ENCODE data around the gene DDX3X. TPM values are rescaled to one million over a fixed set of nuclear protein-coding genes. Genes with fewer than 3 reads are reported as not detected.
A peak's percentile ranks its signal among the peaks of the same experiment; 100 is the strongest.

The DDX3X gene
- total and polyA plus RNA-seq, 2 of the 13 experiments (the other 11 are each of a cell fraction or from before 2014, with no cell fraction given), result 53.5 to 239 TPM

DNA sequence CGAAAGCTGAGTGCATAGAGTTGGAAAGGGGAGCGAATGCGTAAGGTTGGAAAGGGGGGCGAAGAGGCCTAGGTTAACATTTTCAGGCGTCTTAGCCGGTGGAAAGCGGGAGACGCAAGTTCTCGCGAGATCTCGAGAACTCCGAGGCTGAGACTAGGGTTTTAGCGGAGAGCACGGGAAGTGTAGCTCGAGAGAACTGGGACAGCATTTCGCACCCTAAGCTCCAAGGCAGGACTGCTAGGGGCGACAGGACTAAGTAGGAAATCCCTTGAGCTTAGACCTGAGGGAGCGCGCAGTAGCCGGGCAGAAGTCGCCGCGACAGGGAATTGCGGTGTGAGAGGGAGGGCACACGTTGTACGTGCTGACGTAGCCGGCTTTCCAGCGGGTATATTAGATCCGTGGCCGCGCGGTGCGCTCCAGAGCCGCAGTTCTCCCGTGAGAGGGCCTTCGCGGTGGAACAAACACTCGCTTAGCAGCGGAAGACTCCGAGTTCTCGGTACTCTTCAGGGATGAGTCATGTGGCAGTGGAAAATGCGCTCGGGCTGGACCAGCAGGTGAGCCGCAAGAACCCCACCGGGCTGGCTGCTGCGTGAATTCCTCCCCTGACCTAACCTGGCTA, at the start of gene DDX3X (continued):
- 0 out of 2 replicates have a peak, but pooled peaks have one; percentile 9 for TF ChIP-seq ZNF784 (CRISPR knock-in tag; IDR thresholded peaks at IDR 0.05; ENCODE audit: borderline replicate concordance)
- TF ChIP-seq, protein P1, sequence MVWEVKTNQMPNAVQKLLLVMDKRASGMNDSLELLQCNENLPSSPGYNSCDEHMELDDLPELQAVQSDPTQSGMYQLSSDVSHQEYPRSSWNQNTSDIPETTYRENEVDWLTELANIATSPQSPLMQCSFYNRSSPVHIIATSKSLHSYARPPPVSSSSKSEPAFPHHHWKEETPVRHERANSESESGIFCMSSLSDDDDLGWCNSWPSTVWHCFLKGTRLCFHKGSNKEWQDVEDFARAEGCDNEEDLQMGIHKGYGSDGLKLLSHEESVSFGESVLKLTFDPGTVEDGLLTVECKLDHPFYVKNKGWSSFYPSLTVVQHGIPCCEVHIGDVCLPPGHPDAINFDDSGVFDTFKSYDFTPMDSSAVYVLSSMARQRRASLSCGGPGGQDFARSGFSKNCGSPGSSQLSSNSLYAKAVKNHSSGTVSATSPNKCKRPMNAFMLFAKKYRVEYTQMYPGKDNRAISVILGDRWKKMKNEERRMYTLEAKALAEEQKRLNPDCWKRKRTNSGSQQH (CRISPR knock-in tag; IDR thresholded peaks at IDR 0.05; ENCODE audit: low read depth), result no peak
- TF ChIP-seq ZNF564 (CRISPR knock-in tag; IDR thresholded peaks at IDR 0.05), result no peak
- no peak for TF ChIP-seq ZMAT3 (CRISPR knock-in tag; conservative IDR thresholded peaks at IDR 0.05)
- TF ChIP-seq USF2 (IDR thresholded peaks at IDR 0.05; ENCODE audit: low read depth, low read length), result no peak
- peak; percentile 69; the same call in 1 of the 2 replicates for TF ChIP-seq USF2 (CRISPR knock-in tag; IDR thresholded peaks at IDR 0.05; ENCODE audit: borderline replicate concordance)
- 0 out of 2 replicates have a peak, but pooled peaks have one; percentile 23 for TF ChIP-seq THRA (CRISPR knock-in tag; IDR thresholded peaks at IDR 0.05; ENCODE audit: borderline replicate concordance)
- TF ChIP-seq SP4 (CRISPR knock-in tag; IDR thresholded peaks at IDR 0.05), result 0 out of 2 replicates have a peak, but pooled peaks have one; percentile 39
- peak; percentile 73 for TF ChIP-seq IKZF5 (CRISPR knock-in tag; IDR thresholded peaks at IDR 0.05)
- TF ChIP-seq ZNF609 (CRISPR knock-in tag; IDR thresholded peaks at IDR 0.05; ENCODE audit: borderline replicate concordance), result peak; percentile 15; the same call in 1 of the 2 replicates
- TF ChIP-seq KDM1A (CRISPR knock-in tag; IDR thresholded peaks at IDR 0.05), result no peak
- no peak for TF ChIP-seq ZNF264 (CRISPR knock-in tag; IDR thresholded peaks at IDR 0.05)
- TF ChIP-seq ZGPAT (CRISPR knock-in tag; IDR thresholded peaks at IDR 0.05), result peak; percentile 28; the same call in 1 of the 2 replicates

All from HepG2 (cell line).